K562 (cell line): ENCODE data around the gene MYO3B. TPM values are rescaled to one million over a fixed set of nuclear protein-coding genes. Genes with fewer than 3 reads are reported as not detected.
A peak's percentile ranks its signal among the peaks of the same experiment; 100 is the strongest.

Experiments used
- ATAC-seq: fragments of 200-7000 bp; cut with Tn5 transposase; 3 replicates; pipeline ENCODE4 v1.9.1; 2020; ENCODE audit warnings: moderate library complexity
- BruUV-seq: library from RNA; stranded (reverse); fragments of 400-500 nt; replicated peaks from 2 replicates; lab custom pipeline; 2021; lab: Mats Ljungman, UMichigan
- CTCF ChIA-PET: fragments of 300-600 bp; formaldehyde crosslinking; extraction: SDS; loops from one replicate; lab custom pipeline; 2021; ENCODE audit warnings: low intra/inter-chr PET ratio; lab: Yijun Ruan, JAX
- POLR2A ChIA-PET: fragments of 300-600, 350-650 bp; sonication (Branson Sonifier 250); formaldehyde crosslinking; extraction: SDS; loops from one replicate; lab custom pipeline; 2021; ENCODE audit warnings: antibody characterized with exemption, inconsistent platforms; lab: Yijun Ruan, JAX
- DNase-seq, 4 experiments: peaks; one replicate each; pipeline versions ENCODE4 v3.0.0 to v3.0.0-alpha.2; 2011 to 2018; ENCODE audit warnings: low spot score in 3 of 4, mixed read lengths in 3 of 4; ENCODE audit errors: extremely low read depth in 1 of 4
- FAIRE-seq: peaks from 2 replicates; lab custom pipeline; 2011; peaks lifted over from hg19 to GRCh38; lab: Jason Lieb, UNC
- H2AFZ ChIP-seq: 2 replicates; pipeline ENCODE4 v1.6.0; 2011; ENCODE audit warnings: low read depth, low read length, control low read depth, inconsistent platforms
- H3K27ac ChIP-seq: fragments of 200-600 bp; 3 replicates; pipeline ENCODE4 v1.8.0; 2011; ENCODE audit warnings: low read depth, mild to moderate bottlenecking, control low read depth, inconsistent platforms, low read length, moderate library complexity, mixed read lengths; ENCODE audit errors: extremely low read depth
- H3K27me3 ChIP-seq, 2 experiments: fragments of 300-600 bp in 1 of 2; 2 replicates in 1 of 2; 3 replicates in 1 of 2; pipeline versions ENCODE4 v1.6.0 to v1.8.0; 2011; ENCODE audit warnings: inconsistent platforms in 2 of 2, low read length in 2 of 2, mild to moderate bottlenecking in 1 of 2, mixed read lengths in 1 of 2, moderate library complexity in 1 of 2; ENCODE audit not compliant: control insufficient read depth in 2 of 2, insufficient read depth in 2 of 2
- H3K36me3 ChIP-seq: fragments of 300-600 bp; 3 replicates; pipeline ENCODE4 v1.8.0; 2011; ENCODE audit warnings: mild to moderate bottlenecking, low read length, inconsistent platforms; ENCODE audit not compliant: control insufficient read depth, insufficient read depth
- H3K4me1 ChIP-seq, 2 experiments: fragments of 200-600 bp in 1 of 2; replicated peaks in 1 of 2; 2 replicates in 1 of 2; 3 replicates in 1 of 2; pipeline versions ENCODE4 v1.5.1 to v1.8.0; 2011; ENCODE audit warnings: inconsistent platforms in 2 of 2, low read length in 2 of 2, mild to moderate bottlenecking in 1 of 2, mixed read lengths in 1 of 2, moderate library complexity in 1 of 2; ENCODE audit not compliant: control insufficient read depth in 2 of 2, insufficient read depth in 2 of 2
- H3K4me2 ChIP-seq: 2 replicates; pipeline ENCODE4 v1.6.1; 2011; ENCODE audit warnings: low read length, control low read depth, inconsistent platforms, mixed read lengths; ENCODE audit not compliant: insufficient read depth
- H3K4me3 ChIP-seq: fragments of 200-600 bp; sonication (generic), shearing (Covaris generic); 2 replicates; pipeline ENCODE4 v1.5.1; 2016; ENCODE audit warnings: control low read depth, inconsistent platforms
- H3K79me2 ChIP-seq: fragments of 200-600 bp; 3 replicates; pipeline ENCODE4 v1.8.0; 2011; ENCODE audit warnings: low read length, inconsistent platforms; ENCODE audit not compliant: control insufficient read depth, insufficient read depth
- H3K9ac ChIP-seq, 2 experiments: 2 replicates each; pipeline versions ENCODE4 v1.6.0 to v1.6.1; 2011; ENCODE audit warnings: low read depth in 2 of 2, low read length in 2 of 2, control low read depth in 1 of 2, inconsistent platforms in 1 of 2, mild to moderate bottlenecking in 1 of 2, mixed read lengths in 1 of 2; ENCODE audit not compliant: insufficient read depth in 1 of 2
- H3K9me1 ChIP-seq: one replicate; pipeline ENCODE4 v1.6.0; 2011; ENCODE audit warnings: inconsistent platforms, mild to moderate bottlenecking, low read length, moderate library complexity; ENCODE audit not compliant: control insufficient read depth, insufficient read depth
- H3K9me3 ChIP-seq: replicated peaks from 2 replicates; pipeline ENCODE4 v1.5.1; 2011; ENCODE audit warnings: low read depth, low read length, inconsistent platforms; ENCODE audit not compliant: control insufficient read depth, insufficient read depth
- H4K20me1 ChIP-seq: replicated peaks from 2 replicates; pipeline ENCODE4 v1.6.1; 2011; ENCODE audit warnings: low read length, inconsistent platforms, mixed read lengths; ENCODE audit not compliant: control insufficient read depth, insufficient read depth
- ARID1B ChIP-seq: fragments of 450-650 bp; IDR thresholded peaks from 2 replicates; pipeline ENCODE4 v1.6.1; 2016; ENCODE audit warnings: antibody characterized with exemption, mild to moderate bottlenecking, inconsistent platforms
- JUND ChIP-seq, 2 experiments: IDR thresholded peaks; 2 replicates in 1 of 2; 3 replicates in 1 of 2; pipeline ENCODE4 v1.6.1; 2011; ENCODE audit warnings: borderline replicate concordance in 2 of 2, low read depth in 2 of 2, low read length in 2 of 2, improper control_type of control experiment in 1 of 2, missing biosample characterization in 1 of 2, missing genetic modification characterization in 1 of 2, missing genetic modification reagents in 1 of 2
- MEIS2 ChIP-seq: fragments of 450-650 bp; IDR thresholded peaks from 2 replicates; pipeline ENCODE4 v1.6.1; 2014; ENCODE audit warnings: mild to moderate bottlenecking; ENCODE audit not compliant: partially characterized antibody
- NFYB ChIP-seq: IDR thresholded peaks from 2 replicates; pipeline ENCODE4 v1.6.1; 2011; ENCODE audit warnings: mild to moderate bottlenecking, moderate library complexity; ENCODE audit not compliant: insufficient read length; ENCODE audit errors: extremely low read depth
- RBM17 ChIP-seq: fragments of 200-400 bp; formaldehyde crosslinking; IDR thresholded peaks from 2 replicates; pipeline ENCODE4 v1.6.1; 2017; ENCODE audit warnings: low read depth, mild to moderate bottlenecking, low read length, borderline replicate concordance
- RBM22 ChIP-seq: fragments of 200-400 bp; formaldehyde crosslinking; IDR thresholded peaks from 2 replicates; pipeline ENCODE4 v1.6.1; 2018; ENCODE audit warnings: low read length, low read depth; ENCODE audit not compliant: poor library complexity, severe bottlenecking
- WGBS: fragments of 100-300 bp; shearing (Covaris generic); methylation state at CpG from one replicate; pipeline ENCODE4 v1.1.6; 2016; ENCODE audit warnings: low coverage, mixed read lengths; ENCODE audit not compliant: insufficient coverage; ENCODE audit errors: missing lambda C conversion rate; 5-methylcytosine and 5-hydroxymethylcytosine counted together
- in situ Hi-C: fragments of 300-500 bp; cut with MboI; formaldehyde crosslinking; loops from 4 replicates; pipeline ENCODE4 v1.15.0; 2018; ENCODE audit warnings: inconsistent platforms, mixed read lengths
- intact Hi-C: fragments of 100-400 bp; cut with micrococcal nuclease; formaldehyde crosslinking; loops from 2 replicates; pipeline ENCODE4 v1.14.2; 2022
- polyA plus RNA-seq, 8 experiments: library from polyadenylated mRNA; depleted of rRNA in 4 of 8; stranded (reverse) in 5 of 8; unstranded in 3 of 8; fragments of >200 nt; fragmentation: Nextera tagmentation in 2 of 8; fragmentation: Illumina TruSeq in 1 of 8; extraction: Ambion mirVana in 2 of 8; extraction: Trizol in 1 of 8; gene quantifications; 2 replicates each; pipeline versions ENCODE4 v1.2.1 to v1.2.3, GENCODE V29; 2011 to 2014; ENCODE audit warnings: inconsistent platforms in 1 of 8, missing spikeins in 1 of 8
- total RNA-seq, 7 experiments: library from RNA; depleted of rRNA in 6 of 7; stranded (reverse); fragments of >200 nt in 6 of 7; fragmentation: Illumina TruSeq in 2 of 7; extraction: Trizol in 2 of 7; gene quantifications; 2 replicates each; pipeline versions ENCODE4 v1.2.1 to v1.2.3, GENCODE V29; 2011 to 2021; ENCODE audit warnings: low replicate concordance in 1 of 7
- TF ChIP-seq, protein P1 (sequence below), 2 experiments: fragments of 450-650 bp in 1 of 2; sonication (generic) in 1 of 2; formaldehyde crosslinking; conservative IDR thresholded peaks; 2 replicates each; pipeline versions ENCODE4 v1.4.0 to v1.8.1; 2020 to 2022; ENCODE audit warnings: mild to moderate bottlenecking in 1 of 2, missing genetic modification reagents in 1 of 2

Gene MYO3B
- total and polyA plus RNA-seq, 9 of the 15 experiments (the other 6 are each of a cell fraction or from before 2014, with no cell fraction given), result 2.7 to 6.5 (median 3.6) TPM

DNA sequence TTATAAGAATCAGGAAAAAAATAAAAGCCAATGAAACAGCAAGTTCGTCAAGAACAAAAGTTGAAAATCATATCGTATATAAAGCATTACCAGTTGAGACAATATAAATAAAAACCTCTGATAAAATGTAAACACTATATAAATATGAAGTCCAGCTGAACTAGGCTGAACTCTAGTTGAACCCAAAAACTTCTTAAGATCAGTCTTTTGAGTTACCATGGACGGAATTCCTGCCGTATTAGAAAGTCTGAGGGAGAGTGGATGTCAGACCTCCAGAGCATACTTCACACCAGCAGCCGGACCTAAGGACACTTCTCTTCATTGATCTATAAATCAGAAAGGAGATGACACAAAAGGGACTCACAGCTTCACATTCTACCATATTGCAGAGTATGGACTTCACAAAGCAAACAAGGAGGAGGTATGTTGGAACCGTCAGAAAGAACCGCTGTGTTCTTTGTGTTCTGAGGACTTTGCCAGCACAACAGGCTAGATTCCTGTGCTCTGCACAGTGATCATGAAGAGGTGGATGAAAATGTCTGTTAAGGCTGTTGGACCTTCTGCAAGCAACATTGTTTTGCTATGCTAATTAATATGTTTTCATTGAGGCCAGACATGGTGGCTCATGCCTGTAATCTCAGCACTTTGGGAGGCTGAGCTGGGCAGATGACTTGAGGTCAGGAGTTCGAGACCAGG lies 469.9 kb downstream of the MYO3B start:
- in situ Hi-C loops, result no loop called here
- no peaks in the 10 kb centered on the region for H3K79me2 ChIP-seq
- H4K20me1 ChIP-seq, result no peaks in the 10 kb centered on the region
- no peak overlapping the region for H3K4me2 ChIP-seq
- ChIA-PET CTCF (no interaction called here), POLR2A (interaction anchor here (1.1 to 1.5 kb wide), 2 partner anchors 9 to 14 kb away, joined by 3 read pairs; no protein-coding TSS in a partner anchor)
- H3K9me1 ChIP-seq, result no peaks in the 10 kb centered on the region
- peak overlapping the region; percentile 49 for H2AFZ ChIP-seq
- intact Hi-C loops, result no loop called here
- no peaks in the 10 kb centered on the region for H3K36me3 ChIP-seq
- peaks cover 3 to 6% of the 10 kb centered on the region in 2 experiments; a peak in 3 of 5 replicates for H3K4me1 ChIP-seq
- no peak overlapping the region for H3K27ac ChIP-seq
- peak; percentile 44; the same call in 1 of the 3 replicates for ATAC-seq
- TF ChIP-seq RBM17 (no peak), MEIS2 (peak; percentile 34)
- H3K9me3 ChIP-seq, result no peaks in the 10 kb centered on the region
- no TSS peak for BruUV-seq
- peaks cover 2 to 4% of the 10 kb centered on the region in 2 experiments; a peak in 1 of 5 replicates for H3K27me3 ChIP-seq
- WGBS, result 24% methylated on average over 8 of the region's 8 CpGs
- no peak overlapping the region for H3K9ac ChIP-seq
- peak; percentile 89 for FAIRE-seq
- no peak for DNase-seq
- H3K4me3 ChIP-seq, result no peak overlapping the region

DNA sequence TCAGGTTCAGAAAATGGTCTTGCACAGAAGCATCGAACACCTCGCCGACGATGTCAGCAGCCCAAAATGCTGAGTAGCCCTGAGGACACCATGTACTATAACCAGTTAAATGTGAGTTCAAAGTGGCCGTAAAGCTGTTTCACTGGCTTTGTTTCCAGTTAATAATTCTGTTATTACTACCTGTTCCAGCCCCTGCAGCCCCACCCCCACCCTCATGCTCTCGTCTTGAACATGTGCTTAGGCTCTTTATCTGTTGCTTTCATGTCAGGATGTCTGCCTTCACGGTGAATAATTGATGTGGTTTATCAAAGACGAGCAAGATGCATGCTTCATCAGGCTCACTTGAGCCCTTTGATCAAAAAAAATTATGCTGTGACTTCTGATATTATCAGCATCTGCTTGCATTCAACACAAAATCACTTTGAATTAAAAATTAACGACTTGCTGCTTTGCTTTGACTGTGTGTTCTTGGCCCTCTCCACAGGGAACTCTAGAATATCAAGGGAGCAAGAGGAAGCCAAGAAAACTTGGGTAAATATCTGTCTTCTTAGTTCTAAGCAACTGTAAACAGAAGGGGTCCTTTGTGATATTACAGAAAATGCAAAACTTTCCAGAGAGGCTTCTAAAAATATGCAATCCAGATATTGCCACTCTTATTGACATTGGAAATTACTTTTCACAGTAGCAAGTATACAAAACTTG lies 473.8 kb downstream of the MYO3B start:
- peak overlapping the region; percentile 45 for H2AFZ ChIP-seq
- H3K4me2 ChIP-seq, result no peak overlapping the region
- peaks cover 3 to 6% of the 10 kb centered on the region in 2 experiments; a peak in 3 of 5 replicates for H3K4me1 ChIP-seq
- BruUV-seq, result no TSS peak
- no peak overlapping the region for H3K9ac ChIP-seq
- WGBS, result 24% methylated on average over 9 of the region's 9 CpGs
- FAIRE-seq, result peak; percentile 85
- H3K9me3 ChIP-seq, result no peaks in the 10 kb centered on the region
- in situ Hi-C loops (no loop called here), intact Hi-C loops (no loop called here)
- H3K79me2 ChIP-seq, result no peaks in the 10 kb centered on the region
- H3K36me3 ChIP-seq, result no peaks in the 10 kb centered on the region
- ATAC-seq, result peak; percentile 42; the same call in 2 of the 3 replicates
- peak in 2 of 4 experiments; percentile 17 to 50 for DNase-seq
- no peaks in the 10 kb centered on the region for H3K9me1 ChIP-seq
- H4K20me1 ChIP-seq, result no peaks in the 10 kb centered on the region
- ChIA-PET CTCF (no interaction called here), POLR2A (interaction anchor here (0.6 kb wide), 1 partner anchor 151 kb away, joined by 3 read pairs; no protein-coding TSS in a partner anchor)
- 0 out of 5 replicates have a peak, but pooled peaks cover under 1 to 4% of the 10 kb centered on the region in 2 experiments for H3K27me3 ChIP-seq
- H3K4me3 ChIP-seq, result no peak overlapping the region
- H3K27ac ChIP-seq, result no peak overlapping the region
- TF ChIP-seq ARID1B (no peak), JUND (IDR thresholded peaks at IDR 0.05; ENCODE audit: borderline replicate concordance, low read depth, low read length) (no peak), JUND (tag; IDR thresholded peaks at IDR 0.05; ENCODE audit: borderline replicate concordance, low read depth, low read length) (no peak), NFYB (no peak), RBM22 (no peak)
- TF ChIP-seq, protein P1, sequence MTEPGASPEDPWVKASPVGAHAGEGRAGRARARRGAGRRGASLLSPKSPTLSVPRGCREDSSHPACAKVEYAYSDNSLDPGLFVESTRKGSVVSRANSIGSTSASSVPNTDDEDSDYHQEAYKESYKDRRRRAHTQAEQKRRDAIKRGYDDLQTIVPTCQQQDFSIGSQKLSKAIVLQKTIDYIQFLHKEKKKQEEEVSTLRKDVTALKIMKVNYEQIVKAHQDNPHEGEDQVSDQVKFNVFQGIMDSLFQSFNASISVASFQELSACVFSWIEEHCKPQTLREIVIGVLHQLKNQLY (CRISPR knock-in tag; conservative IDR thresholded peaks at IDR 0.05), result no peak
